H1 (cell line): ENCODE results near the gene MPHOSPH10. TPM values are rescaled to one million over a fixed set of nuclear protein-coding genes. Genes with fewer than 3 reads are reported as not detected.

Experiments
- CTCF ChIP-seq, 3 experiments: IDR thresholded peaks; 1 replicate in 2 of 3; 2 replicates in 1 of 3; pipeline versions ENCODE4 v1.5.1 to v1.6.1; 2011; ENCODE audit warnings: low read length in 3 of 3, mild to moderate bottlenecking in 3 of 3, inconsistent platforms in 2 of 3, low read depth in 1 of 3, moderate library complexity in 1 of 3; ENCODE audit not compliant: insufficient read depth in 1 of 3; ENCODE audit errors: control extremely low read depth in 1 of 3
- MAX ChIP-seq: IDR thresholded peaks from 2 replicates; pipeline ENCODE4 v1.6.1; 2012; ENCODE audit warnings: inconsistent platforms
- NANOG ChIP-seq: IDR thresholded peaks from 2 replicates; pipeline ENCODE4 v1.6.1; 2011; ENCODE audit warnings: low read length, low read depth, mild to moderate bottlenecking, inconsistent platforms; ENCODE audit not compliant: insufficient read depth, poor library complexity, severe bottlenecking
- SIRT6 ChIP-seq: IDR thresholded peaks from one replicate; pipeline ENCODE4 v1.7.1; 2012; ENCODE audit warnings: low read length, inconsistent platforms
- SP1 ChIP-seq: IDR thresholded peaks from 2 replicates; pipeline ENCODE4 v1.6.1; 2011; ENCODE audit warnings: low read depth, low read length
- polyA plus RNA-seq, 7 experiments: library from polyadenylated mRNA; depleted of rRNA in 3 of 7; stranded (reverse) in 5 of 7; unstranded in 2 of 7; fragments of >200 nt in 5 of 7; fragments of 200-250 nt in 2 of 7; gene quantifications; 1 replicate in 5 of 7; 2 replicates in 1 of 7; 4 replicates in 1 of 7; pipeline versions ENCODE4 v1.2.1 to v1.2.3, GENCODE V29; 2011 to 2013; ENCODE audit warnings: missing spikeins in 2 of 7, mixed read lengths in 2 of 7
- total RNA-seq: library from RNA; stranded (reverse); fragmentation: NEBNext Ultra II Directional; extraction: Animal tissue kit (Norgen Biotek cat#: 25700); gene quantifications from 2 replicates; pipeline ENCODE4 v1.2.1, GENCODE V29; 2021

Gene MPHOSPH10
- total and polyA plus RNA-seq, 2 of the 8 experiments (the other 6 are each of a cell fraction or from before 2014, with no cell fraction given) = 4.5 to 39.1 TPM

GRCh38 chr2:71102981-71103681 lies 27.3 kb upstream of the MPHOSPH10 start (continued):
- TF ChIP-seq CTCF (IDR thresholded peaks at IDR 0.05; ENCODE audit: control extremely low read depth in 1 of 3, insufficient read depth in 1 of 3, low read depth in 1 of 3, low read length in 3 of 3) (no peak), SIRT6 (no peak), SP1 (0 out of 2 replicates have a peak, but pooled peaks have one; percentile 18), MAX (peak; percentile 69), NANOG (peak; percentile 59)
